Measurements from ENCODE around the gene TNNC2.

GRCh38 chr20:45867136-45867818, 40.2 kb upstream of the TNNC2 start:
- TF ChIP-seq CTCF (IDR thresholded peaks at IDR 0.05; ENCODE audit: low read length) (no peak), EZH2 (IDR thresholded peaks at IDR 0.05; ENCODE audit: borderline replicate concordance, low read length) (no peak)
